ENCODE data around the gene HOXB9.

DNA sequence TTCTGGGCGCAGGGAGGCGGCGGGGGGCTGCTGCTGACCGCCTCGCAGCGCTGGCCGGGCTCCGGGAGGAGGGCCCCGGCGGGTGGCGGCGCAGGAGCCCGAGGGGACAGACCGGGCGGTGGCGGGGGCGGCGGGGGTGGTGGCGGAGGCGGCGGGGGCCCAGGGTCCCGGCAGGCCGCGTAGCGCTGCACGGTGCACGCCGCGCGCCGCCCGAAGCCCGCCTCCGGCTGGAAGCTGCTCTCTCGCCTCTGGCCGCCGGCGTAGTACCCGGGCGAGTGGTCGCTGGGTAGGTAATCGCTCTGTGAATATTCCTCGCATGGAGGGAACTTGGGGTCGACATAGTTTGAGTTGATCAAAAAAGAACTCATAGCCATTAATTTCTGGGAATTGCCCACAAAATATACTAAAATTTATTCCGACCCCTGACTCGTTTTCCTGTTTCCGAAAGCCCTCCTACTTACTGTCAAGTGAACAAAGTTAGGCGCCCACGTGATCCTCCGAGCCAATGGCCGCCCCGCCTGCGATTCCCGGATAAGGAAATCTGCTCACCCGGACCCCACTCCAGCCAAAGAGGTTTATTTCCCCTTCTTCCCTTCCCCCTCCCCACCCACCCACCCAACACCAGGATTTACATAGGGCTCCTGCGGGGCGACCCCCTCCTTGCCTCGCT lies 48.1 kb downstream of the HOXB9 start, which contains the start of gene HOXB4:
- TF ChIP-seq, protein P1, sequence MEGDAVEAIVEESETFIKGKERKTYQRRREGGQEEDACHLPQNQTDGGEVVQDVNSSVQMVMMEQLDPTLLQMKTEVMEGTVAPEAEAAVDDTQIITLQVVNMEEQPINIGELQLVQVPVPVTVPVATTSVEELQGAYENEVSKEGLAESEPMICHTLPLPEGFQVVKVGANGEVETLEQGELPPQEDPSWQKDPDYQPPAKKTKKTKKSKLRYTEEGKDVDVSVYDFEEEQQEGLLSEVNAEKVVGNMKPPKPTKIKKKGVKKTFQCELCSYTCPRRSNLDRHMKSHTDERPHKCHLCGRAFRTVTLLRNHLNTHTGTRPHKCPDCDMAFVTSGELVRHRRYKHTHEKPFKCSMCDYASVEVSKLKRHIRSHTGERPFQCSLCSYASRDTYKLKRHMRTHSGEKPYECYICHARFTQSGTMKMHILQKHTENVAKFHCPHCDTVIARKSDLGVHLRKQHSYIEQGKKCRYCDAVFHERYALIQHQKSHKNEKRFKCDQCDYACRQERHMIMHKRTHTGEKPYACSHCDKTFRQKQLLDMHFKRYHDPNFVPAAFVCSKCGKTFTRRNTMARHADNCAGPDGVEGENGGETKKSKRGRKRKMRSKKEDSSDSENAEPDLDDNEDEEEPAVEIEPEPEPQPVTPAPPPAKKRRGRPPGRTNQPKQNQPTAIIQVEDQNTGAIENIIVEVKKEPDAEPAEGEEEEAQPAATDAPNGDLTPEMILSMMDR (IDR thresholded peaks at IDR 0.05; ENCODE audit: low read depth, low read length), result no peak
- TF ChIP-seq POLR2A (IDR thresholded peaks at IDR 0.05; ENCODE audit: extremely low read depth, insufficient read length) (no peak), MYC (IDR thresholded peaks at IDR 0.05; ENCODE audit: low read depth, low read length) (no peak)

All from NB4 (cell line).